ENCODE results near the gene STMND1. TPM values are rescaled to one million over a fixed set of nuclear protein-coding genes. Genes with fewer than 3 reads are reported as not detected.

STMND1 gene
- total RNA-seq, 1 experiment from 2014 or later: not detected

DNA sequence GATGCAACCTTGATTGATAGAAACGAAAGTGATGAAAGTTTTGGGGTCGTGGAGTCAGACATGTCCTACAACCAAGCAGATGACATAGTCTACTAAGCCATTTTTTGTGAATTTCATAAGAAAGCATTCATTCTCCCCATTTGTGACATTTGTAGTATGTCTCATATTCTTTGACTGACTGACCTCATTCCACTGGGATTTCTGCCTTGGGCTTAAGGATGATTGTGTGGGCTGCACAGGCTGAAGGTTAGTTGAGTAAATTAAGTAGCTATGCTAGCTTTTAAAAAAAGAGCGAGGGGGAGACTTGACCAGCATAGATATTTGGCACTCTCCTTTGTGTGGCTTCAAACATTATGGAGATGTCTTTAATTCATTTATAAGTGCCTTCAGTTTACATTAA is 28.9 kb downstream of the STMND1 start:
- Mint-ChIP-seq H3K9me3 (no peaks in the 10 kb centered on the region), H3K27me3 (ENCODE audit: low read depth) (no peaks in the 10 kb centered on the region), H3K27ac (no peak overlapping the region), H3K4me1 (peaks cover 7% of the 10 kb centered on the region; the same call in 1 of the 2 replicates), H3K36me3 (no peaks in the 10 kb centered on the region), H3K4me3 (no peak overlapping the region)
- ATAC-seq (no peak), DNase-seq (ENCODE audit: low spot score) (no peak)
- ChIA-PET POLR2A (no interaction called here), CTCF (interaction anchor here (1.9 kb wide), 1 partner anchor 37 kb away, joined by 4 read pairs; no protein-coding TSS in a partner anchor)
- TF ChIP-seq, protein P1, sequence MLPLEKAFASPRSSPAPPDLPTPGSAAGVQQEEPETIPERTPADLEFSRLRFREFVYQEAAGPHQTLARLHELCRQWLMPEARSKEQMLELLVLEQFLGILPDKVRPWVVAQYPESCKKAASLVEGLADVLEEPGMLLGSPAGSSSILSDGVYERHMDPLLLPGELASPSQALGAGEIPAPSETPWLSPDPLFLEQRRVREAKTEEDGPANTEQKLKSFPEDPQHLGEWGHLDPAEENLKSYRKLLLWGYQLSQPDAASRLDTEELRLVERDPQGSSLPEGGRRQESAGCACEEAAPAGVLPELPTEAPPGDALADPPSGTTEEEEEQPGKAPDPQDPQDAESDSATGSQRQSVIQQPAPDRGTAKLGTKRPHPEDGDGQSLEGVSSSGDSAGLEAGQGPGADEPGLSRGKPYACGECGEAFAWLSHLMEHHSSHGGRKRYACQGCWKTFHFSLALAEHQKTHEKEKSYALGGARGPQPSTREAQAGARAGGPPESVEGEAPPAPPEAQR (CRISPR knock-in tag; IDR thresholded peaks at IDR 0.05): no peak
- no peak for TF ChIP-seq ELF4 (CRISPR knock-in tag; IDR thresholded peaks at IDR 0.05; ENCODE audit: low read depth)

DNA sequence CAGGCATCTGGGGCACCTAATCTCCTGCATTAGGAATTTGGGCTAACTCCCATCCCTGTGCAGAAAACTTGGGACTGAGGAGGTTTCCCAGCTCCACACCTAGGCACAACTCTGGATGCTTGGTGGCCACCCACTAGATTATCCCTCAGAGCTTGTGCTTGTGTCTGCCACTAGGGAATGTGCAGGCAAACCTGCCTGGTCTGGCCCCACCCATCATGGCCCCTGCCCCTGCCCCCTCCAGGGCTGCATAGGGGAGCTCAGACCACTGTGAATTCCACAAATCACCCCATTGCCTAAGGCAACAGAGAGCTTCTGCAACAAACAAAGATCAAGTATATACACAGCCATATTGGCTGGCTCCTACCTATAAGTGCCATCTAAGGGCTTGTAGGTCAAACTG is 31.1 kb downstream of the STMND1 start:
- ChIA-PET CTCF (no interaction called here), POLR2A (no interaction called here)
- H3K4me1 Mint-ChIP-seq: no peaks in the 10 kb centered on the region
- no peak overlapping the region for H3K27ac Mint-ChIP-seq
- peaks cover 10% of the 10 kb centered on the region for H3K9me3 Mint-ChIP-seq
- peaks cover 9% of the 10 kb centered on the region for H3K36me3 Mint-ChIP-seq
- TF ChIP-seq ATF3 (CRISPR knock-in tag; conservative IDR thresholded peaks at IDR 0.05) (no peak), MXD4 (CRISPR knock-in tag; IDR thresholded peaks at IDR 0.05; ENCODE audit: borderline replicate concordance) (no peak), ZNF416 (CRISPR knock-in tag; IDR thresholded peaks at IDR 0.05) (no peak), CBFB (CRISPR knock-in tag; IDR thresholded peaks at IDR 0.05; ENCODE audit: low read depth) (no peak), ZNF317 (CRISPR knock-in tag; IDR thresholded peaks at IDR 0.05; ENCODE audit: borderline replicate concordance, low read depth) (no peak)
- TF ChIP-seq, protein P2, sequence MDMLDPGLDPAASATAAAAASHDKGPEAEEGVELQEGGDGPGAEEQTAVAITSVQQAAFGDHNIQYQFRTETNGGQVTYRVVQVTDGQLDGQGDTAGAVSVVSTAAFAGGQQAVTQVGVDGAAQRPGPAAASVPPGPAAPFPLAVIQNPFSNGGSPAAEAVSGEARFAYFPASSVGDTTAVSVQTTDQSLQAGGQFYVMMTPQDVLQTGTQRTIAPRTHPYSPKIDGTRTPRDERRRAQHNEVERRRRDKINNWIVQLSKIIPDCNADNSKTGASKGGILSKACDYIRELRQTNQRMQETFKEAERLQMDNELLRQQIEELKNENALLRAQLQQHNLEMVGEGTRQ (CRISPR knock-in tag; IDR thresholded peaks at IDR 0.05): no peak
- peak; percentile 16 for DNase-seq (ENCODE audit: low spot score)
- H3K27me3 Mint-ChIP-seq (ENCODE audit: low read depth): no peaks in the 10 kb centered on the region; the same call in 1 of the 2 replicates
- no peak overlapping the region for H3K4me3 Mint-ChIP-seq
- ATAC-seq: peak; percentile 81

DNA sequence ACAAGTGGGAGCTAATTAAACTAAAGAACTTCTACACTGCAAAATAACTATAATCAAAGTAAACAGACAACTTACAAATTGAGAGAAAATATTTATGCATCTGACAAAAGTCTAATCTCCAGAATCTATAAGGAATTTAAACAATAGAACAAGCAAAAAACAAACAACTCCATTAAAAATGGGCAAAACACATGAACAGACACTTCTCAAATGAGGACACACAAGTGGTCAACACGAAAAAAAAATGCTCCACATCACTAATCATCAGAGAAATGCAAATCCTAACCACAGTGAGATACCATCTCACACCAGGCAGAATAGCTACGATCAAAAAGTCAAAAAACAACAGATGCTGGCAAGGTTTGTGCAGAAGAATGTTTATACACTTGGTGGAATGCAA is 36.2 kb downstream of the STMND1 start:
- Mint-ChIP-seq H3K36me3 (peaks cover 16% of the 10 kb centered on the region), H3K9me3 (peaks cover 29% of the 10 kb centered on the region), H3K4me1 (no peaks in the 10 kb centered on the region), H3K27me3 (ENCODE audit: low read depth) (peaks cover 2% of the 10 kb centered on the region; the same call in 1 of the 2 replicates), H3K27ac (no peak overlapping the region), H3K4me3 (no peak overlapping the region)
- ATAC-seq (no peak), DNase-seq (ENCODE audit: low spot score) (no peak)
- TF ChIP-seq ZNF317 (CRISPR knock-in tag; IDR thresholded peaks at IDR 0.05; ENCODE audit: borderline replicate concordance, low read depth): 0 out of 2 replicates have a peak, but pooled peaks have one; percentile 27
- no peak for TF ChIP-seq ETV6 (CRISPR knock-in tag; IDR thresholded peaks at IDR 0.05)
- TF ChIP-seq, protein P2 (CRISPR knock-in tag; IDR thresholded peaks at IDR 0.05): no peak
- TF ChIP-seq, protein P3, sequence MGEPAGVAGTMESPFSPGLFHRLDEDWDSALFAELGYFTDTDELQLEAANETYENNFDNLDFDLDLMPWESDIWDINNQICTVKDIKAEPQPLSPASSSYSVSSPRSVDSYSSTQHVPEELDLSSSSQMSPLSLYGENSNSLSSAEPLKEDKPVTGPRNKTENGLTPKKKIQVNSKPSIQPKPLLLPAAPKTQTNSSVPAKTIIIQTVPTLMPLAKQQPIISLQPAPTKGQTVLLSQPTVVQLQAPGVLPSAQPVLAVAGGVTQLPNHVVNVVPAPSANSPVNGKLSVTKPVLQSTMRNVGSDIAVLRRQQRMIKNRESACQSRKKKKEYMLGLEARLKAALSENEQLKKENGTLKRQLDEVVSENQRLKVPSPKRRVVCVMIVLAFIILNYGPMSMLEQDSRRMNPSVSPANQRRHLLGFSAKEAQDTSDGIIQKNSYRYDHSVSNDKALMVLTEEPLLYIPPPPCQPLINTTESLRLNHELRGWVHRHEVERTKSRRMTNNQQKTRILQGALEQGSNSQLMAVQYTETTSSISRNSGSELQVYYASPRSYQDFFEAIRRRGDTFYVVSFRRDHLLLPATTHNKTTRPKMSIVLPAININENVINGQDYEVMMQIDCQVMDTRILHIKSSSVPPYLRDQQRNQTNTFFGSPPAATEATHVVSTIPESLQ (CRISPR knock-in tag; IDR thresholded peaks at IDR 0.05): no peak
- TF ChIP-seq, protein P4, sequence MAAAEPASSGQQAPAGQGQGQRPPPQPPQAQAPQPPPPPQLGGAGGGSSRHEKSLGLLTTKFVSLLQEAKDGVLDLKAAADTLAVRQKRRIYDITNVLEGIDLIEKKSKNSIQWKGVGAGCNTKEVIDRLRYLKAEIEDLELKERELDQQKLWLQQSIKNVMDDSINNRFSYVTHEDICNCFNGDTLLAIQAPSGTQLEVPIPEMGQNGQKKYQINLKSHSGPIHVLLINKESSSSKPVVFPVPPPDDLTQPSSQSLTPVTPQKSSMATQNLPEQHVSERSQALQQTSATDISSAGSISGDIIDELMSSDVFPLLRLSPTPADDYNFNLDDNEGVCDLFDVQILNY (CRISPR knock-in tag; IDR thresholded peaks at IDR 0.05): no peak
- ChIA-PET CTCF (no interaction called here), POLR2A (no interaction called here)

- Mint-ChIP-seq H3K4me1 (no peaks in the 10 kb centered on the region), H3K27ac (no peak overlapping the region), H3K27me3 (ENCODE audit: low read depth) (no peaks in the 10 kb centered on the region), H3K9me3 (peaks cover 43% of the 10 kb centered on the region), H3K4me3 (no peak overlapping the region), H3K36me3 (peaks cover 9% of the 10 kb centered on the region; the same call in 1 of the 2 replicates)
- DNase-seq (ENCODE audit: low spot score) (no peak), ATAC-seq (no peak)
- ChIA-PET POLR2A (no interaction called here), CTCF (interaction anchor here (1.0 kb wide), 1 partner anchor 56 kb away, joined by 4 read pairs; no protein-coding TSS in a partner anchor)
- TF ChIP-seq SMAD4 (CRISPR knock-in tag; IDR thresholded peaks at IDR 0.05) (no peak), RELA (CRISPR knock-in tag; IDR thresholded peaks at IDR 0.05; ENCODE audit: borderline replicate concordance) (no peak), FOXP1 (CRISPR knock-in tag; IDR thresholded peaks at IDR 0.05; ENCODE audit: borderline replicate concordance) (no peak), ATF1 (CRISPR knock-in tag; IDR thresholded peaks at IDR 0.05) (no peak), TEAD4 (CRISPR knock-in tag; IDR thresholded peaks at IDR 0.05) (no peak), ESRRA (CRISPR knock-in tag; IDR thresholded peaks at IDR 0.05; ENCODE audit: borderline replicate concordance) (no peak), ZNF232 (CRISPR knock-in tag; IDR thresholded peaks at IDR 0.05) (no peak), JAZF1 (CRISPR knock-in tag; IDR thresholded peaks at IDR 0.05) (no peak), NR3C1 (CRISPR knock-in tag; conservative IDR thresholded peaks at IDR 0.05; ENCODE audit: low read depth) (no peak), ZNF317 (CRISPR knock-in tag; IDR thresholded peaks at IDR 0.05; ENCODE audit: borderline replicate concordance, low read depth) (no peak)
Observed at GRCh38 chr6:17144016-17144415, 42.2 kb downstream of the STMND1 start.
